Right cardiac atrium (tissue), 5 donors: Measurements from ENCODE around the gene RALGAPA1. TPM values are rescaled to one million over a fixed set of nuclear protein-coding genes. Genes with fewer than 3 reads are reported as not detected.
"Not testable (repeated sequence)": the region's sequence is repeated elsewhere in the genome, so short reads cannot be mapped to it uniquely, and the experiment has no call there.

Experiments
- ATAC-seq, 2 donors: fragments of 200-7000 bp; cut with Tn5 transposase; one replicate each; pipeline versions ENCODE4 v1.8.0 to v1.9.1; 2020; ENCODE audit warnings: moderate library complexity in 2 of 2, mild to moderate bottlenecking in 1 of 2
- DNase-seq, 3 donors: peaks; one replicate each; pipeline ENCODE4 v3.0.0-alpha.2; 2020
- H3K27ac ChIP-seq: one replicate; pipeline ENCODE4 v1.5.1; 2013; ENCODE audit warnings: mild to moderate bottlenecking, low read length, control low read depth, moderate library complexity
- H3K27me3 ChIP-seq: one replicate; pipeline ENCODE4 v1.6.1; 2013; ENCODE audit not compliant: control insufficient read depth, insufficient read depth
- H3K4me1 ChIP-seq: one replicate; pipeline ENCODE4 v1.6.1; 2013; ENCODE audit warnings: low read length; ENCODE audit not compliant: control insufficient read depth, insufficient read depth
- H3K4me3 ChIP-seq: one replicate; pipeline ENCODE4 v1.5.1; 2013; ENCODE audit warnings: low read length, control low read depth
- H3K9me3 ChIP-seq: one replicate; pipeline ENCODE4 v1.6.1; 2013; ENCODE audit warnings: low read length; ENCODE audit not compliant: control insufficient read depth
- WGBS: extraction: QIAGEN DNeasy Blood & Tissue Kit; methylation state at CpG from one replicate; pipeline ENCODE4 v1.1.7; 2013; 5-methylcytosine and 5-hydroxymethylcytosine counted together
- intact Hi-C, 4 donors: fragments of 100-400 bp; cut with DNase I; formaldehyde crosslinking; loops; one replicate each; pipeline versions ENCODE4 v1.11.0 to v1.14.0; 2022 to 2023
- polyA plus RNA-seq: library from polyadenylated mRNA; stranded (reverse); fragments of 200-250 nt; gene quantifications from one replicate; pipeline ENCODE4 v1.2.3, GENCODE V29; 2013
- total RNA-seq, 4 donors: library from RNA; stranded (reverse); fragmentation: NEBNext Ultra II Directional; extraction: Animal tissue kit (Norgen Biotek cat#: 25700); gene quantifications; one replicate each; pipeline ENCODE4 v1.2.1, GENCODE V29; 2021
- donor health status: healthy with polysubstance abuse.
- donor health status: DM: no; HTN: yes; CAD: no.
- donor health status: DM: no; HTN: no; CAD: no.
- donor health status: DM: no; HTN: yes; CAD: no; lungs with severe emphysema.
- donor health status: DM: yes; HTN: yes; CAD: no.

The RALGAPA1 gene
- total and polyA plus RNA-seq, 5 donors: 11.6 to 47.4 (median 40.7) TPM

- Histone ChIP-seq H3K9me3 (no peaks in the 10 kb centered on the region), H3K27me3 (no peaks in the 10 kb centered on the region), H3K27ac (no peak overlapping the region), H3K4me3 (no peak overlapping the region), H3K4me1 (no peaks in the 10 kb centered on the region)
- DNase-seq: no peak
- no peak for ATAC-seq
- intact Hi-C loops: no loop called here
Measured at GRCh38 chr14:35754671-35755070, 54.4 kb downstream of the RALGAPA1 start.

- Histone ChIP-seq H3K27ac (no peak overlapping the region), H3K9me3 (no peaks in the 10 kb centered on the region), H3K27me3 (no peaks in the 10 kb centered on the region), H3K4me1 (no peaks in the 10 kb centered on the region), H3K4me3 (no peak overlapping the region)
- 89% methylated on average over 3 of the region's 3 CpGs for WGBS
- ATAC-seq (no peak), DNase-seq (no peak)
- intact Hi-C loops: no loop called here
Measured at GRCh38 chr14:35752380-35752779, 56.7 kb downstream of the RALGAPA1 start.

GRCh38 chr14:35750202-35750904, 58.7 kb downstream of the RALGAPA1 start:
- Histone ChIP-seq H3K4me3 (no peak overlapping the region), H3K9me3 (no peaks in the 10 kb centered on the region), H3K27ac (no peak overlapping the region), H3K4me1 (no peaks in the 10 kb centered on the region), H3K27me3 (no peaks in the 10 kb centered on the region)
- no peak for ATAC-seq
- no peak for DNase-seq
- 88% methylated on average over 6 of the region's 6 CpGs for whole genome bisulfite sequencing
- intact Hi-C loops: no loop called here

GRCh38 chr14:35747379-35747778, 61.7 kb downstream of the RALGAPA1 start:
- DNase-seq: no peak
- no peak overlapping the region for H3K4me3 ChIP-seq
- no peaks in the 10 kb centered on the region for H3K9me3 ChIP-seq
- no peaks in the 10 kb centered on the region for H3K27me3 ChIP-seq
- H3K27ac ChIP-seq: no peak overlapping the region
- H3K4me1 ChIP-seq: no peaks in the 10 kb centered on the region
- intact Hi-C loops: no loop called here
- ATAC-seq: no peak

GRCh38 chr14:35742442-35742841, 66.7 kb downstream of the RALGAPA1 start:
- WGBS: 99% methylated on average over 1 of the region's 1 CpG
- ATAC-seq: no peak

GRCh38 chr14:35742032-35742371, 67.1 kb downstream of the RALGAPA1 start:
- ATAC-seq (no peak), DNase-seq (no peak)
- intact Hi-C loops: no loop called here
- H3K4me1 ChIP-seq: no peaks in the 10 kb centered on the region
- H3K4me3 ChIP-seq: no peak overlapping the region
- H3K27me3 ChIP-seq: no peaks in the 10 kb centered on the region
- WGBS: 94% methylated on average over 1 of the region's 1 CpG
- no peaks in the 10 kb centered on the region for H3K9me3 ChIP-seq
- H3K27ac ChIP-seq: no peak overlapping the region

More at GRCh38 chr14:35742442-35742841, 66.7 kb downstream of the RALGAPA1 start:
- H3K4me1 ChIP-seq: no peaks in the 10 kb centered on the region
- H3K27me3 ChIP-seq: no peaks in the 10 kb centered on the region
- no peak overlapping the region for H3K4me3 ChIP-seq
- intact Hi-C loops: no loop called here
- no peak overlapping the region for H3K27ac ChIP-seq
- no peaks in the 10 kb centered on the region for H3K9me3 ChIP-seq
- no peak for DNase-seq

- Histone ChIP-seq H3K9me3 (no peaks in the 10 kb centered on the region), H3K4me3 (no peak overlapping the region), H3K4me1 (no peaks in the 10 kb centered on the region), H3K27me3 (no peaks in the 10 kb centered on the region), H3K27ac (no peak overlapping the region)
- DNase-seq (no peak), ATAC-seq (no peak)
- intact Hi-C loops: no loop called here
- WGBS: 96% methylated on average over 3 of the region's 3 CpGs
Measured at GRCh38 chr14:35741345-35742031, 67.6 kb downstream of the RALGAPA1 start.

- WGBS: 100% methylated on average over 1 of the region's 1 CpG
- Histone ChIP-seq H3K4me3 (no peak overlapping the region), H3K4me1 (no peaks in the 10 kb centered on the region), H3K9me3 (no peaks in the 10 kb centered on the region), H3K27me3 (no peaks in the 10 kb centered on the region), H3K27ac (no peak overlapping the region)
- DNase-seq (no peak), ATAC-seq (no peak)
- intact Hi-C loops: no loop called here
Measured at GRCh38 chr14:35740215-35740614, 68.9 kb downstream of the RALGAPA1 start.

- DNase-seq, H3K27me3 ChIP-seq, H3K9me3 ChIP-seq, H3K27ac ChIP-seq, intact Hi-C loops, ATAC-seq, H3K4me1 ChIP-seq, H3K4me3 ChIP-seq: not testable (repeated sequence)
- WGBS: 96% methylated on average over 3 of the region's 3 CpGs
Measured at GRCh38 chr14:35735163-35735562, 73.9 kb downstream of the RALGAPA1 start.

- 97% methylated on average over 1 of the region's 1 CpG for WGBS
- H3K9me3 ChIP-seq, H3K27me3 ChIP-seq, H3K4me3 ChIP-seq, H3K4me1 ChIP-seq, intact Hi-C loops, H3K27ac ChIP-seq, DNase-seq, ATAC-seq: not testable (repeated sequence)
Measured at GRCh38 chr14:35733510-35733909, 75.6 kb downstream of the RALGAPA1 start.

GRCh38 chr14:35730871-35731270, 78.2 kb downstream of the RALGAPA1 start:
- no peak overlapping the region for H3K4me3 ChIP-seq
- intact Hi-C loops: no loop called here
- no peaks in the 10 kb centered on the region for H3K4me1 ChIP-seq
- DNase-seq (no peak), ATAC-seq (no peak)
- H3K9me3 ChIP-seq: no peaks in the 10 kb centered on the region
- no peak overlapping the region for H3K27ac ChIP-seq
- WGBS: 94% methylated on average over 4 of the region's 4 CpGs
- H3K27me3 ChIP-seq: no peaks in the 10 kb centered on the region
